ENCODE measurements around the gene CACNA2D1. TPM values are rescaled to one million over a fixed set of nuclear protein-coding genes. Genes with fewer than 3 reads are reported as not detected.
A peak's percentile ranks its signal among the peaks of the same experiment; 100 is the strongest.

Gene CACNA2D1
- total RNA-seq, 1 experiment from 2014 or later, result 0.27 TPM

GRCh38 chr7:82234457-82235049 lies 209.0 kb downstream of the CACNA2D1 start:
- ChIA-PET POLR2A (no interaction called here), CTCF (interaction anchor here (0.6 to 1.9 kb wide), 18 partner anchors 8 to 752 kb away, joined by 3 to 18 read pairs (median 4); no protein-coding TSS in a partner anchor), RAD21 (ENCODE audit: low non-redundant PET in 1 of 2, low total read pairs in 2 of 2, uncharacterized antibody in 2 of 2, unreplicated experiment in 2 of 2) (interaction anchor here (0.8 to 0.9 kb wide), 2 partner anchors 247 to 371 kb away, joined by 3 read pairs; no protein-coding TSS in a partner anchor)
- BruUV-seq (replicated peaks), result no TSS peak
- Histone ChIP-seq H3K36me3 (ENCODE audit: control insufficient read depth in 1 of 2, insufficient read depth in 2 of 2, low read length in 2 of 2) (no peaks in the 10 kb centered on the region), H3K27ac (ENCODE audit: low read depth, low read length) (no peak overlapping the region), H3K9me2 (ENCODE audit: insufficient read depth) (no peaks in the 10 kb centered on the region), H3K4me2 (ENCODE audit: low read length) (no peak overlapping the region), H2AFZ (ENCODE audit: low read depth, low read length, poor library complexity, severe bottlenecking) (peak overlapping the region; percentile 70), H3K27me3 (ENCODE audit: insufficient read depth, low read length) (no peaks in the 10 kb centered on the region), H3K9me3 (ENCODE audit: control insufficient read depth in 1 of 2, insufficient read depth in 1 of 2, low read depth in 1 of 2, low read length in 2 of 2) (no peaks in the 10 kb centered on the region), H3K9ac (ENCODE audit: low read length) (no peak overlapping the region), H3K79me2 (ENCODE audit: insufficient read depth, low read length) (no peaks in the 10 kb centered on the region), H4K20me1 (ENCODE audit: insufficient read depth) (no peaks in the 10 kb centered on the region), H3K4me1 (ENCODE audit: control insufficient read depth in 1 of 2, insufficient read depth in 2 of 2, low read length in 2 of 2) (no peaks in the 10 kb centered on the region), H3K4me3 (replicated peaks in 1 of 2; ENCODE audit: low read depth in 1 of 2, low read length in 2 of 2) (no peak overlapping the region)
- intact Hi-C loops (cut with micrococcal nuclease), result loop anchor here (1.0 to 10.0 kb wide), 5 partner anchors 190 to 493 kb away; no protein-coding TSS in a partner anchor
- ATAC-seq (0 out of 2 replicates have a peak, but pooled peaks have one; percentile 38), DNase-seq (ENCODE audit: low read depth, low spot score) (peak; percentile 31)
- peak; percentile 70 for TF ChIP-seq RAD21 (IDR thresholded peaks at IDR 0.05; ENCODE audit: low read depth)
- peak; percentile 47 to 74 (median 63); a peak in 5 of 6 replicates for TF ChIP-seq CTCF (IDR thresholded peaks at IDR 0.05 in 2 of 3, conservative IDR thresholded peaks at IDR 0.05 in 1 of 3; ENCODE audit: borderline replicate concordance in 1 of 3, insufficient read depth in 1 of 3, low read depth in 2 of 3, low read length in 2 of 3)
- TF ChIP-seq, protein P1, sequence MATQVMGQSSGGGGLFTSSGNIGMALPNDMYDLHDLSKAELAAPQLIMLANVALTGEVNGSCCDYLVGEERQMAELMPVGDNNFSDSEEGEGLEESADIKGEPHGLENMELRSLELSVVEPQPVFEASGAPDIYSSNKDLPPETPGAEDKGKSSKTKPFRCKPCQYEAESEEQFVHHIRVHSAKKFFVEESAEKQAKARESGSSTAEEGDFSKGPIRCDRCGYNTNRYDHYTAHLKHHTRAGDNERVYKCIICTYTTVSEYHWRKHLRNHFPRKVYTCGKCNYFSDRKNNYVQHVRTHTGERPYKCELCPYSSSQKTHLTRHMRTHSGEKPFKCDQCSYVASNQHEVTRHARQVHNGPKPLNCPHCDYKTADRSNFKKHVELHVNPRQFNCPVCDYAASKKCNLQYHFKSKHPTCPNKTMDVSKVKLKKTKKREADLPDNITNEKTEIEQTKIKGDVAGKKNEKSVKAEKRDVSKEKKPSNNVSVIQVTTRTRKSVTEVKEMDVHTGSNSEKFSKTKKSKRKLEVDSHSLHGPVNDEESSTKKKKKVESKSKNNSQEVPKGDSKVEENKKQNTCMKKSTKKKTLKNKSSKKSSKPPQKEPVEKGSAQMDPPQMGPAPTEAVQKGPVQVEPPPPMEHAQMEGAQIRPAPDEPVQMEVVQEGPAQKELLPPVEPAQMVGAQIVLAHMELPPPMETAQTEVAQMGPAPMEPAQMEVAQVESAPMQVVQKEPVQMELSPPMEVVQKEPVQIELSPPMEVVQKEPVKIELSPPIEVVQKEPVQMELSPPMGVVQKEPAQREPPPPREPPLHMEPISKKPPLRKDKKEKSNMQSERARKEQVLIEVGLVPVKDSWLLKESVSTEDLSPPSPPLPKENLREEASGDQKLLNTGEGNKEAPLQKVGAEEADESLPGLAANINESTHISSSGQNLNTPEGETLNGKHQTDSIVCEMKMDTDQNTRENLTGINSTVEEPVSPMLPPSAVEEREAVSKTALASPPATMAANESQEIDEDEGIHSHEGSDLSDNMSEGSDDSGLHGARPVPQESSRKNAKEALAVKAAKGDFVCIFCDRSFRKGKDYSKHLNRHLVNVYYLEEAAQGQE (IDR thresholded peaks at IDR 0.05; ENCODE audit: low read depth), result no peak

Measured in HCT116 (cell line).